ENCODE data around the gene MAD2L1. TPM values are rescaled to one million over a fixed set of nuclear protein-coding genes. Genes with fewer than 3 reads are reported as not detected.
"Not testable (repeated sequence)": the region's sequence is repeated elsewhere in the genome, so short reads cannot be mapped to it uniquely, and the experiment has no call there.

MAD2L1 gene
- total and polyA plus RNA-seq, 2 of the 4 experiments (the other 2 are of a cell fraction), result 13.6 to 15.2 TPM

GRCh38 chr4:120088066-120088465 lies 21.4 kb upstream of the MAD2L1 start:
- CTCF ChIA-PET; H2BK5ac ChIP-seq (ENCODE audit: low read depth, low read length, poor library complexity, severe bottlenecking); H3K9ac ChIP-seq (ENCODE audit: low read depth, low read length); H2BK20ac ChIP-seq (ENCODE audit: low read depth, low read length); in situ Hi-C loops (cut with MboI; ENCODE audit: low sequenced_read_pairs); H4K8ac ChIP-seq (ENCODE audit: low read depth in 2 of 2, low read length in 2 of 2); H3K36me3 ChIP-seq (ENCODE audit: control insufficient read depth, insufficient read depth, low read length); intact Hi-C loops (cut with micrococcal nuclease); H3K56ac ChIP-seq (ENCODE audit: extremely low read depth, insufficient read depth, low read length); DNase-seq; H2AK9ac ChIP-seq (replicated peaks; ENCODE audit: low read depth, low read length, poor library complexity); H3K14ac ChIP-seq (replicated peaks; ENCODE audit: low read depth, low read length); POLR2A ChIA-PET (ENCODE audit: unreplicated experiment); H4K91ac ChIP-seq (ENCODE audit: insufficient read depth, low read depth, low read length); H3K9me3 ChIP-seq (ENCODE audit: control insufficient read depth, insufficient read depth, low read length); H3K27ac ChIP-seq (ENCODE audit: insufficient read depth, low read length); H4K20me1 ChIP-seq (ENCODE audit: insufficient read depth, low read length); ATAC-seq (ENCODE audit: low read depth); dilution Hi-C loops (cut with HindIII; ENCODE audit: low sequenced_read_pairs, unreplicated experiment); H3K4me2 ChIP-seq (ENCODE audit: low read depth, low read length); H2BK15ac ChIP-seq (ENCODE audit: low read depth, low read length); H2BK120ac ChIP-seq (ENCODE audit: low read depth, low read length); H3K4me1 ChIP-seq (ENCODE audit: control insufficient read depth, insufficient read depth, low read length); H3K79me1 ChIP-seq (ENCODE audit: low read depth in 1 of 2, low read length in 2 of 2); H3K23ac ChIP-seq (ENCODE audit: low read depth, low read length); H3K4ac ChIP-seq (ENCODE audit: low read depth, low read length); H4K5ac ChIP-seq (ENCODE audit: low read depth, low read length); H2AK5ac ChIP-seq (ENCODE audit: low read depth, low read length); H3K18ac ChIP-seq (ENCODE audit: low read depth, low read length); H3K9me1 ChIP-seq (ENCODE audit: insufficient read depth, low read length); H3K27me3 ChIP-seq (ENCODE audit: control insufficient read depth, insufficient read depth, low read length); BruUV-seq (replicated peaks); H3K4me3 ChIP-seq (ENCODE audit: insufficient read depth, low read depth, low read length); H2AFZ ChIP-seq (replicated peaks; ENCODE audit: low read length, poor library complexity): not testable (repeated sequence)
- WGBS, 2 experiments (ENCODE audit: extremely low coverage in 2 of 2, insufficient read length in 1 of 2), result no CpG with 5 or more reads among the region's 1 CpG

All from IMR-90 (cell line).